Dedifferentiated amniotic fluid mesenchymal stem cell (primary cell): Measurements from ENCODE around the gene MSX2.

ENCODE experiments used
- DNase-seq: peaks from one replicate; pipeline ENCODE4 v3.0.0-alpha.2; 2016; ENCODE audit errors: extremely low spot score

Gene MSX2

GRCh38 chr5:174724484-174725260, at the start of gene MSX2:
Gene MSX2, plus strand, starts transcription at chr5:174724582. Its CDS starts 78 bp downstream, at chr5:174724660.
- DNase-seq = peak; percentile 91

DNA sequence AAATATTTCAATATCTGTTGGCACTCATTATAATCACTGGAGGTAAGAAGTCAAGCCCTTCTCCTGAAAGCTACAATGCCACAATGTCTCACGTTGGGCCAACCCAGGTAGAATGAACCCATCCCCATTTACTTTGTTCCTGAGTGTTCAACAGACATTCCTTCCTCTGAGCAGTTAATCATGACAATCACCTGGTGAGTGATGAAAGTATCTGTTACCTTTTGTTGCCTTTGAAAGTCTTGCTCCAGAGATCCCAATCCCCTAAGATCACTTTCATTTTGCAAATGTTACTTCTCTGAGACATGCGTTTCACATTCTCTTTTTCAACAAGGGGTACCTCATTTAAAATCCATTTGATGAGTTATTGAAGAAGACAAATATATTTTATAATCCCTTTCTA, 49.3 kb upstream of the MSX2 start:
- no peak for DNase-seq

- DNase-seq = no peak
These were observed 48.5 kb upstream of the MSX2 start for GRCh38 chr5:174675916-174676315.

DNA sequence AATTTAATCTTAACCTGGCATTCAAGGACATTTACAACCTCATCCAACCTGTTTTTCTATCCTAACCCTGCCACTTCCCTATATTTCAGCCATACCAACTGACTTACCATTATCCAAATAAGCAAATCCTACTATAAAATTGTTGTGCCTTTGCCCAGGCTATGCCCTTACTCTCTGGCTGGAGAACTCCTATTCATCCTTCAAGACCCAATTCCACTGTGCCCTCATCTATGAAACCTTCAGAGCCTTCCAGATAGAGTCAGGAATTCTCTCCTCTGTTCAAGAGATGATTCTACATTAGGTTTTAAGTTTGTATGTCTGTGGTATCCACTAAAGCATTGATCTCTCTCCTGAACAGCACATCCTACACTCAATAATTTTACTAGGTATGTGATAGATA, 46.3 kb upstream of the MSX2 start:
- no peak for DNase-seq

- DNase-seq = no peak
These were observed 43.3 kb upstream of the MSX2 start for GRCh38 chr5:174680901-174681565.

GRCh38 chr5:174687503-174687902, 36.9 kb upstream of the MSX2 start:
- no peak for DNase-seq

DNA sequence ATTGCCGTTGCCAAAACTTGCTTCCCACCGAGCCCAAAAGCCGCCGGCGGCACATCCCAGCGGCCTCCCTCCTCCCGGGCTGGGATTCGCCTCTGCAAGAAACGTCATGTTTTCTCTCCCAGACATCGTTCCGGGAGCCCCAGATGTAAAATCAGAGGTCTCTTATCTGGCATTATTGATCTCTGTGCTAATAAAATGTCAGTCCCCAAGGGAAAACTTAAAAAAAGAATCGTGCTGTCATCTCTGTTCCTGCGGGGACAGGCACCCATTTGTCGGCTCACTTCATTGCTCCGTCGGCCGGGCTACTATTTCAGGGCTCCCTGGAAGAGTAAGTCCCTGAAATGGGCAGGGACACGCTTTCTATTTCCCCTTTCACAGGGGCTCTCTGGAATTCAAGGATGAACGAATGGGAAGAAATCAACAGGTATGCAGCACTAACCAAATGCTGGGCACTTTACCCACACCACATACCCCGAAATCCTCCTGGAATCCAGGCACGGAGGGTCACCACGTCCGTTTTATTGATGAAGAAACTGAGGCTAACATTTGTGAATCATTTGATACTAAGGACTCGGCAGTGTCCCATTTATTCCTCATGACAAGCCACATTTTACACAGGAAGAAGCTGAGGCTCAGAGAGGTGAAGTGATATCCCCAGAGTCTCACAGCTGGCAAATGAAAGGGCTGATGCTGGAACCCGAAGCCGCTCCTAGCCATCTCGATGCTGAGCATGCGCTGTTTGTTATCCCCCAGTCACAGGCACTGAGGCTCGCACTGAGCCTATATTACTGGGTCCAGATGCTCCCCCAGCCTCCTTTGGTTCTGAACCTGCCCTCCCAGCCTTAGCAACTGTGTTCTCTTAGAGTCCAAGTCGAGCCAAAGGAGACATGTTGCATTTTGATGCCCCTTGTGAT, 35.7 kb upstream of the MSX2 start:
- DNase-seq = no peak

DNA sequence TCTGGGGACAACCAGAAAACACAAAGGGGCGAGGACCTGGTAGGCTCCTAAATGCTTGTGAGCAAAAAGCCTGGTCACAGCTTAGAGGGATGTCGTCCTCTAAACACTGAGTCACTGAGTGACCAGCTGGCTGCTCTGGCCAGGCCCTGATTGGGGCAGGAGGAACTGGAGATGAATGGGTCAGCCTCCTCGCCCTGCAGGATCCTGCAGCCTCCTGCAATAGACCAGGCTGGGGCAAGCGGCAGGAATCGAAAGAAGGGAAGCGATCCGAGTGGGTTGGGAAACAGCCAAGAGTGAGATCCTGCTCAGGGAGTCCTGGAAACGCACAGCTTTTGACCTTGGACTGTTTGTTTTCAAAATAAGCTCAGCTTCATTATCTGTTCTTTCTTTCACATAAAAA, 34.1 kb upstream of the MSX2 start:
- DNase-seq = no peak

DNA sequence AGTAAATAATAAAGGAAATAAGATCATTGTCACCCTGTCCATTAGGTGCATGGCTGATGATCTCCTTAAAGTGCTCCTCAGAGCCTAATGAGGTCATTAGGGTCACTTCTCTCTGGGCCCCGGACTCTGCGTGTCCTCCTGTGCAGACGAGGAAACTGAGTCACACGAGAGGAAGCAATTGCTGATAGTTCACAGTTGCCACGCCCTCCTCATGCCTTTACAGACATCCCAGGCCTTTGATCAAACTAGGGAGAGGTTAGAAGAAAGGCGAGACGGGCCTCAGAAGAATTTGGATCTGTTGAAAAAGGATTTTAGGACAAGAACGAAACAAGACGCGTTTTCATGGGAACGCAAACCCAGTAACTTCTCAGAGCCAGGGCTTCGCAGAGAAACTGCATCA, 32.0 kb upstream of the MSX2 start:
- DNase-seq = no peak

GRCh38 chr5:174692982-174693422, 31.4 kb upstream of the MSX2 start:
- DNase-seq = no peak

GRCh38 chr5:174693697-174694385, 30.5 kb upstream of the MSX2 start:
- no peak for DNase-seq

DNA sequence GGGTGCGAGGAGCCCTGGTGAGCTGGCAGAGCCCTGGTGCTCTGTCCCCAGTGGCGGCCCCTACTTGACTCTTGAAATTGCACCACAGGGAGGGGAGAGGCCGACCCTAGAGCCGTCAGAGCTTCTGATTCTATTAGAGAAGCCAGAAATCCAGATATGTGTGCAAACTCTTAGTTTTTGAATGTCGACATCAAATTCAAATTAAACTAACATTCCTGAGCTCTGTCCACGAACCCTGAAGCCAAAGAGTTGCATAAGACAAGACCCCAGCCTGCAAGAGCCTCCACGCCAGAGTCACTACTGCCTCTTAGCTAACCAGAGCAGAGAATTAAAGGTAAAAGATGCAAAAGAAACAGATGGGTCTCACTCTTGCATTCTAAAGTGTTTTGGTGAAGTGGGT, 29.8 kb upstream of the MSX2 start:
- no peak for DNase-seq

DNA sequence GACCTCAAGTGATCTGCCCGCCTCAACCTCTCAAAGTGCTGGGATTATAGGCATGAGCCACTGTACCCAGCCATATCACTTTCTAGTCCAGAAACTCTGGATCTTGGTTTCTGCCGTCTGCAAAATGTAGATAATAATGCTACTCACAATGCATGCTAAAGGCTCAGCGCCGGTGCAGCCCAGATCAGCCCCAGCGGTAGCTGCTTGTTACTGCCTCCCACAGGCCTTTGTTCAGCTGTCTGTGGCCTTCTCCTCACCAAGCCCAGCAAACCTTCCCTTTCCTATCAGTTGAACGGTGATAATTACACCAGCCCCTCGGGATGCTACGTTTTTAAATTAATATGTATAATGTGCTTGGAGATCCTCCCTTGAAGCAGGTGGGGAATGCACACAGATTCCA, 26.2 kb upstream of the MSX2 start:
- DNase-seq = no peak

- DNase-seq = no peak
These were observed 25.3 kb upstream of the MSX2 start for GRCh38 chr5:174699131-174699530.

- no peak for DNase-seq
These were observed 17.3 kb upstream of the MSX2 start for GRCh38 chr5:174706997-174707572.

- DNase-seq = no peak
These were observed 16.7 kb upstream of the MSX2 start for GRCh38 chr5:174707671-174708070.

DNA sequence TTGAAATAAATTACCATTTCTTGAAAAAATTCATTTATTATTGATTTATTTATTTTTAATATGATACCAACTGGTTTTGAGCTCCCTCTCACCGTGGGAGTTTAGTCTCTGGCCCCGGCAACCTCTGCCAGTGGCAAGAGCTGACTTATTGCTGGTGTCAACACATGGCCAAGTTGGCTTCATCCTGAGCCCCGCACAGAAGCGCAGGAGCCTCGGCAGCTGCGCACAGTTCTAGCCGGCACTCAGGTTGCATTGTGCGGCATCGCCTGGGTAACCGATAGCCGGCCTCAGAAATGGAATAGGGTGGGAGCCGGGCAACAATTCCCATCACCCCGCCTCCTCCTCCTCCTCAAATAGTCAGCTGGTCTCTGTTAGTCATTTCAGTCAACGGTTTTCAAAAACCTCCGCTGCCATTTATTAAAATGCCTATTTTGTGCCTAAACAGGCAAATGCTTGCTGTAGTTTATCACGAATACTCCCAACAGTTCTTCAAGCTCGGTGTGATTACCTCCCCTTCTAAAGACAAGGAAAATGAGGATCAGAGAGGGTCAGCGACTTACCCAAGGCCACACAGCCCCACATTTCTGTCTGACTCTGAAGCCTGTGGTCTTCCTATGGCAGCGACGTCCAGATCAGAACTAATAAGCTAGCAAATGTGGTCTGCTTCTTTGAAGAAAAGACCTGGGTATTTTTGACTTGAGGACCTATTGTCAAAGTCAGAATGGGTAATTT, 15.7 kb upstream of the MSX2 start:
- DNase-seq = no peak

- DNase-seq = no peak
These were observed 9.6 kb upstream of the MSX2 start for GRCh38 chr5:174714751-174715150.

GRCh38 chr5:174715804-174716203, 8.6 kb upstream of the MSX2 start:
- no peak for DNase-seq

- DNase-seq = no peak
These were observed 6.4 kb upstream of the MSX2 start for GRCh38 chr5:174717826-174718455.
